Hematopoietic multipotent progenitor cell treated with erythropoietin and hydrocortisone succinate and interleukin-3 and kit ligand, for 17 days (in vitro differentiated cells): ENCODE data around the gene NRXN3.
A peak's percentile ranks its signal among the peaks of the same experiment; 100 is the strongest.

Experiments used
- DNase-seq: peaks from one replicate; pipeline ENCODE4 v3.0.0-alpha.2; 2015; ENCODE audit warnings: low spot score

The NRXN3 gene

GRCh38 chr14:78170203-78170602 is at the start of gene NRXN3:
Gene NRXN3 (plus strand): TSS chr14:78170373. CDS start chr14:78243094, 72,721 bp downstream.
- no peak for DNase-seq

- no peak for DNase-seq
These were observed 47.7 kb upstream of the NRXN3 start for GRCh38 chr14:78122436-78122835.

GRCh38 chr14:78123650-78124253 is 46.4 kb upstream of the NRXN3 start:
- DNase-seq, result no peak

- DNase-seq, result no peak
These were observed 42.2 kb upstream of the NRXN3 start for GRCh38 chr14:78127961-78128360.

- DNase-seq, result no peak
These were observed 40.8 kb upstream of the NRXN3 start for GRCh38 chr14:78129375-78129774.

GRCh38 chr14:78130356-78130755 is 39.8 kb upstream of the NRXN3 start:
- no peak for DNase-seq

GRCh38 chr14:78131201-78131600 is 39.0 kb upstream of the NRXN3 start:
- DNase-seq, result no peak

GRCh38 chr14:78131616-78132015 is 38.6 kb upstream of the NRXN3 start:
- DNase-seq, result no peak

- DNase-seq, result no peak
These were observed 34.7 kb upstream of the NRXN3 start for GRCh38 chr14:78135450-78135891.

- no peak for DNase-seq
These were observed 33.5 kb upstream of the NRXN3 start for GRCh38 chr14:78136695-78137094.

GRCh38 chr14:78141590-78141989 is 28.6 kb upstream of the NRXN3 start:
- peak; percentile 7 for DNase-seq

- DNase-seq, result no peak
These were observed 27.2 kb upstream of the NRXN3 start for GRCh38 chr14:78142998-78143397.

- DNase-seq, result no peak
These were observed 26.6 kb upstream of the NRXN3 start for GRCh38 chr14:78143489-78144145.

GRCh38 chr14:78152201-78153063 is 17.7 kb upstream of the NRXN3 start:
- DNase-seq, result no peak

GRCh38 chr14:78153064-78153341 is 17.2 kb upstream of the NRXN3 start:
- DNase-seq, result no peak

- no peak for DNase-seq
These were observed 15.3 kb upstream of the NRXN3 start for GRCh38 chr14:78154827-78155226.

GRCh38 chr14:78156196-78156595 is 14.0 kb upstream of the NRXN3 start:
- no peak for DNase-seq

- DNase-seq, result no peak
These were observed 12.4 kb upstream of the NRXN3 start for GRCh38 chr14:78157494-78158437.

- DNase-seq, result no peak
These were observed 8.0 kb upstream of the NRXN3 start for GRCh38 chr14:78162202-78162601.

- DNase-seq, result peak; percentile 23
These were observed 5.8 kb upstream of the NRXN3 start for GRCh38 chr14:78164226-78164853.

- DNase-seq, result no peak
These were observed 2.3 kb downstream of the NRXN3 start for GRCh38 chr14:78172428-78172827.
